ENCODE results near the gene PAOX. TPM values are rescaled to one million over a fixed set of nuclear protein-coding genes. Genes with fewer than 3 reads are reported as not detected.

The PAOX gene
- total and polyA plus RNA-seq, 4 donors = 4.4 to 7.0 (median 6.6) TPM

DNA sequence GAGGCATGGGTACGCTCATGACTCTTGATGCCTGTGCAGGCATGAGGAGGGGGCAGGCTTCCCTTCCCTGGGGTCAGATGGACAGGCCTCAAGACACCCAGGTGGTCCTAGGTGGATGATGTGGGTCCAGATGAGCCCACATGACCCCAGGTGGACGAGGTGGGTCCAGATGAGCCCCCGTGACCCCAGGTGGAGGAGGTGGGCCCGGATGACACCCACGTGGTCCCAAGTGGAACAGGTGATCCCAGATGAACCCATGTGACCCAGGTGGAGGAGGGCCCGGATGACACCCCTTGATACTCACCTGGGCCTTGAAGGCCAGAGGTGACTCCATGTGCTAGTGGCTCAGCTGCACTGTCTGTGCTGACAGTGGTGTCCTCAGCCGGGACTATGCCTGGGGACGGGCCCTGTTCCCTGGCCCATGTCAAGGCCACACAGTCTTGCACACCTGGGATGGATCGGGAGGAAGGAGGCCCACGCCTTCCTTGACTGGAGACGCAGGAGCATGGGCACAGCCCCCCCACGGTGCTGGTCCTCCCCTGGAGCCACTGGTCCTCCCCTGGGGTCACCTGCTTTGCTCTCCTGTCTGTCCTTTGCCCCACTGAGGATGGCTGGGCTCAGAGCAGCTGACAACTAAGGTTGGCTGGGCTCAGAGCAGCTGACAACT lies 28.6 kb upstream of the PAOX start:
- Histone ChIP-seq H3K27me3 (ENCODE audit: control insufficient read depth in 3 of 3, insufficient read depth in 3 of 3, low read length in 2 of 3) (peaks cover 0 to 1% (median 0%) of the 10 kb centered on the region in 3 donors), H3K4me3 (no peak overlapping the region), H3K9ac (ENCODE audit: insufficient read depth in 1 of 2, low read length in 2 of 2) (no peak overlapping the region), H3K27ac (ENCODE audit: low read depth in 1 of 2, low read length in 1 of 2) (no peak overlapping the region), H3K9me3 (ENCODE audit: control insufficient read depth in 4 of 4, insufficient read depth in 3 of 4, low read length in 3 of 4) (no peaks in the 10 kb centered on the region), H3K4me1 (ENCODE audit: control insufficient read depth in 5 of 5, insufficient read depth in 5 of 5, low read length in 5 of 5) (no peaks in the 10 kb centered on the region), H3K36me3 (ENCODE audit: control insufficient read depth in 4 of 4, insufficient read depth in 4 of 4, low read length in 4 of 4) (peaks cover 0 to 4% (median 0%) of the 10 kb centered on the region in 4 donors)
- DNase-seq = no peak
- TF ChIP-seq, protein P1, sequence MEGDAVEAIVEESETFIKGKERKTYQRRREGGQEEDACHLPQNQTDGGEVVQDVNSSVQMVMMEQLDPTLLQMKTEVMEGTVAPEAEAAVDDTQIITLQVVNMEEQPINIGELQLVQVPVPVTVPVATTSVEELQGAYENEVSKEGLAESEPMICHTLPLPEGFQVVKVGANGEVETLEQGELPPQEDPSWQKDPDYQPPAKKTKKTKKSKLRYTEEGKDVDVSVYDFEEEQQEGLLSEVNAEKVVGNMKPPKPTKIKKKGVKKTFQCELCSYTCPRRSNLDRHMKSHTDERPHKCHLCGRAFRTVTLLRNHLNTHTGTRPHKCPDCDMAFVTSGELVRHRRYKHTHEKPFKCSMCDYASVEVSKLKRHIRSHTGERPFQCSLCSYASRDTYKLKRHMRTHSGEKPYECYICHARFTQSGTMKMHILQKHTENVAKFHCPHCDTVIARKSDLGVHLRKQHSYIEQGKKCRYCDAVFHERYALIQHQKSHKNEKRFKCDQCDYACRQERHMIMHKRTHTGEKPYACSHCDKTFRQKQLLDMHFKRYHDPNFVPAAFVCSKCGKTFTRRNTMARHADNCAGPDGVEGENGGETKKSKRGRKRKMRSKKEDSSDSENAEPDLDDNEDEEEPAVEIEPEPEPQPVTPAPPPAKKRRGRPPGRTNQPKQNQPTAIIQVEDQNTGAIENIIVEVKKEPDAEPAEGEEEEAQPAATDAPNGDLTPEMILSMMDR (IDR thresholded peaks at IDR 0.05; ENCODE audit: control extremely low read depth, extremely low read depth) = no peak
- 76 to 79% methylated on average over 12 of the region's 12 CpGs for WGBS, 2 donors
- ATAC-seq (ENCODE audit: insufficient read depth, low FRiP score) = no peak

- ATAC-seq (ENCODE audit: insufficient read depth, low FRiP score) (no peak), DNase-seq (no peak)
- Histone ChIP-seq H3K27me3 (ENCODE audit: control insufficient read depth in 3 of 3, insufficient read depth in 3 of 3, low read length in 2 of 3) (no peaks in the 10 kb centered on the region), H3K27ac (ENCODE audit: low read depth in 1 of 2, low read length in 1 of 2) (no peak overlapping the region), H3K4me3 (no peak overlapping the region), H3K36me3 (ENCODE audit: control insufficient read depth in 4 of 4, insufficient read depth in 4 of 4, low read length in 4 of 4) (peaks cover 0 to 6% (median 0%) of the 10 kb centered on the region in 4 donors), H3K9me3 (ENCODE audit: control insufficient read depth in 4 of 4, insufficient read depth in 3 of 4, low read length in 3 of 4) (no peaks in the 10 kb centered on the region), H3K9ac (ENCODE audit: insufficient read depth in 1 of 2, low read length in 2 of 2) (no peak overlapping the region), H3K4me1 (ENCODE audit: control insufficient read depth in 5 of 5, insufficient read depth in 5 of 5, low read length in 5 of 5) (no peaks in the 10 kb centered on the region)
- WGBS, 2 donors = 48 to 49% methylated on average over 11 to 13 of the region's 13 CpGs
- TF ChIP-seq, protein P1 (IDR thresholded peaks at IDR 0.05; ENCODE audit: control extremely low read depth, extremely low read depth) = no peak
These were observed 28.1 kb upstream of the PAOX start for GRCh38 chr10:133350950-133351329.

GRCh38 chr10:133351408-133352318 lies 27.4 kb upstream of the PAOX start:
- H3K4me1 ChIP-seq (ENCODE audit: control insufficient read depth in 5 of 5, insufficient read depth in 5 of 5, low read length in 5 of 5) = peaks cover 0 to 5% (median 0%) of the 10 kb centered on the region in 5 donors
- no peak overlapping the region for H3K9ac ChIP-seq (ENCODE audit: insufficient read depth in 1 of 2, low read length in 2 of 2)
- H3K9me3 ChIP-seq (ENCODE audit: control insufficient read depth in 4 of 4, insufficient read depth in 3 of 4, low read length in 3 of 4) = no peaks in the 10 kb centered on the region
- no peaks in the 10 kb centered on the region for H3K27me3 ChIP-seq (ENCODE audit: control insufficient read depth in 3 of 3, insufficient read depth in 3 of 3, low read length in 2 of 3)
- 66 to 72% methylated on average over 24 of the region's 24 CpGs for WGBS, 2 donors
- TF ChIP-seq, protein P1 (IDR thresholded peaks at IDR 0.05; ENCODE audit: control extremely low read depth, extremely low read depth) = no peak
- H3K36me3 ChIP-seq (ENCODE audit: control insufficient read depth in 4 of 4, insufficient read depth in 4 of 4, low read length in 4 of 4) = peaks cover 0 to 6% (median 0%) of the 10 kb centered on the region in 4 donors
- ATAC-seq (ENCODE audit: insufficient read depth, low FRiP score) = no peak
- DNase-seq = no peak
- no peak overlapping the region for H3K27ac ChIP-seq (ENCODE audit: low read depth in 1 of 2, low read length in 1 of 2)
- H3K4me3 ChIP-seq = no peak overlapping the region

Measured in lung (tissue), 12 donors.